HCT116 (cell line): ENCODE results near the gene SFR1. TPM values are rescaled to one million over a fixed set of nuclear protein-coding genes. Genes with fewer than 3 reads are reported as not detected.

Experiments used
- total RNA-seq: library from RNA; stranded (reverse); gene quantifications from one replicate; pipeline ENCODE4 v1.2.1, GENCODE V29; 2021; ENCODE audit not compliant: unreplicated experiment

SFR1 gene
- total RNA-seq, 1 experiment from 2014 or later = 38.5 TPM

Other genes with a start within 250 kb of the SFR1 start
- gene STN1, start 204.0 kb upstream of the SFR1 start, total RNA-seq = 74.7 TPM
- 44.2 TPM for gene SLK, start 155.0 kb upstream of the SFR1 start, total RNA-seq
- 3.5 TPM for gene COL17A1, start 36.3 kb upstream of the SFR1 start, total RNA-seq
- gene CFAP43, start 110.2 kb downstream of the SFR1 start, total RNA-seq = 4.0 TPM
- 179 TPM for gene GSTO1, start 132.7 kb downstream of the SFR1 start, total RNA-seq
- gene GSTO2, start 147.0 kb downstream of the SFR1 start, total RNA-seq = 115 TPM
- 12.0 TPM for gene ITPRIP, start 216.3 kb downstream of the SFR1 start, total RNA-seq
- 0.91 TPM for gene CFAP58, start 231.7 kb downstream of the SFR1 start, total RNA-seq